ENCODE results near the gene ARL5A.

The ARL5A gene

GRCh38 chr2:151766437-151767153 lies 61.6 kb downstream of the ARL5A start:
- Histone ChIP-seq H3K9ac (ENCODE audit: low read length) (no peak overlapping the region), H3K4me3 (ENCODE audit: low read length) (no peak overlapping the region), H3K36me3 (replicated peaks; ENCODE audit: insufficient read depth, low read length) (no peaks in the 10 kb centered on the region), H3K79me2 (ENCODE audit: low read length) (no peaks in the 10 kb centered on the region), H3K9me3 (replicated peaks; ENCODE audit: insufficient read depth, low read length) (no peaks in the 10 kb centered on the region), H3K27ac (ENCODE audit: low read length) (no peak overlapping the region), H3K27me3 (replicated peaks; ENCODE audit: insufficient read depth, low read length) (no peaks in the 10 kb centered on the region), H3F3A (ENCODE audit: insufficient read depth, low read length) (peaks cover 5% of the 10 kb centered on the region; the same call in 1 of the 2 replicates), H3K9me2 (replicated peaks; ENCODE audit: insufficient read depth, low read length) (no peaks in the 10 kb centered on the region), H3K4me2 (ENCODE audit: low read depth, low read length) (no peak overlapping the region), H3K4me1 (ENCODE audit: low read length) (peaks cover 10% of the 10 kb centered on the region), H4K20me1 (ENCODE audit: insufficient read depth, low read length) (no peaks in the 10 kb centered on the region), H2AFZ (ENCODE audit: low read length) (no peak overlapping the region)
- no peak for DNase-seq
- TF ChIP-seq EZH2phosphoT487 (IDR thresholded peaks at IDR 0.05; ENCODE audit: low read length) (no peak), EZH2 (optimal IDR thresholded peaks at IDR 0.05; ENCODE audit: low read depth, low read length) (no peak)
- TF ChIP-seq, protein P1, sequence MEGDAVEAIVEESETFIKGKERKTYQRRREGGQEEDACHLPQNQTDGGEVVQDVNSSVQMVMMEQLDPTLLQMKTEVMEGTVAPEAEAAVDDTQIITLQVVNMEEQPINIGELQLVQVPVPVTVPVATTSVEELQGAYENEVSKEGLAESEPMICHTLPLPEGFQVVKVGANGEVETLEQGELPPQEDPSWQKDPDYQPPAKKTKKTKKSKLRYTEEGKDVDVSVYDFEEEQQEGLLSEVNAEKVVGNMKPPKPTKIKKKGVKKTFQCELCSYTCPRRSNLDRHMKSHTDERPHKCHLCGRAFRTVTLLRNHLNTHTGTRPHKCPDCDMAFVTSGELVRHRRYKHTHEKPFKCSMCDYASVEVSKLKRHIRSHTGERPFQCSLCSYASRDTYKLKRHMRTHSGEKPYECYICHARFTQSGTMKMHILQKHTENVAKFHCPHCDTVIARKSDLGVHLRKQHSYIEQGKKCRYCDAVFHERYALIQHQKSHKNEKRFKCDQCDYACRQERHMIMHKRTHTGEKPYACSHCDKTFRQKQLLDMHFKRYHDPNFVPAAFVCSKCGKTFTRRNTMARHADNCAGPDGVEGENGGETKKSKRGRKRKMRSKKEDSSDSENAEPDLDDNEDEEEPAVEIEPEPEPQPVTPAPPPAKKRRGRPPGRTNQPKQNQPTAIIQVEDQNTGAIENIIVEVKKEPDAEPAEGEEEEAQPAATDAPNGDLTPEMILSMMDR (IDR thresholded peaks at IDR 0.05; ENCODE audit: low read length) = no peak

DNA sequence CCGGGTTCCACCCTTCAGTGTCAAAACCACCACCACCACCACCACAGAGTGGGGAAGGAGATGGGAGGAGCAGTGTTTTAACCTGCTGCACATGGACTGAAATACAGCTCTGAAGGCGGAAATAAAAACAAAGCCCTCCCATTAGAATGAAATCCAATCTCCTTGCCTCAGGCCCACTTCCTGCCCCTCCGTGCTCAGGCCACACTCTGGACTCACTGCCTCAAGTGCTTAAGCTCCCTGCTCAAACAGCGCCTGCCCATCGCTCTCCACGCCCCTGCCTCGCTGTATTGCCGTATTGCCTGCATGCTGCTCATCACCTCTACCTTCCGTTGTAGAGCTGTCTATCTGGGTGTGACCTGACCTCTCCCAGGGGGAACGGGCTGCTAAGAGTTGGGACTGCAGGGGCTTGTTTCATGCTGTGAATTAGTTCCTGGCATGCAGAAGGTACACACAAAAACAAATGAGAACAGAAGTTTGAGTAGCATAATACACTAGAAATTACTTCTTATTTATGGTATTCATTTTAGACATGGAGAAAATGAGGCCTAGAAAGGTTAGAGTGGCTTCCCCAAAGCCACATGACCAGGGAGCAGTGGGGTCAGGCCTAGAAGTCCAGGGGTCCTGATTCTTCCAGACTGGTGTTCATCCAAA lies 62.3 kb downstream of the ARL5A start:
- TF ChIP-seq EZH2phosphoT487 (IDR thresholded peaks at IDR 0.05; ENCODE audit: low read length) (no peak), EZH2 (optimal IDR thresholded peaks at IDR 0.05; ENCODE audit: low read depth, low read length) (no peak)
- TF ChIP-seq, protein P1 (IDR thresholded peaks at IDR 0.05; ENCODE audit: low read length) = no peak
- H3K9me3 ChIP-seq (replicated peaks; ENCODE audit: insufficient read depth, low read length) = no peaks in the 10 kb centered on the region
- H3K9me2 ChIP-seq (replicated peaks; ENCODE audit: insufficient read depth, low read length) = no peaks in the 10 kb centered on the region
- no peaks in the 10 kb centered on the region for H3K79me2 ChIP-seq (ENCODE audit: low read length)
- no peaks in the 10 kb centered on the region for H3K27me3 ChIP-seq (replicated peaks; ENCODE audit: insufficient read depth, low read length)
- H3K4me3 ChIP-seq (ENCODE audit: low read length) = no peak overlapping the region
- H3F3A ChIP-seq (ENCODE audit: insufficient read depth, low read length) = no peaks in the 10 kb centered on the region
- H4K20me1 ChIP-seq (ENCODE audit: insufficient read depth, low read length) = no peaks in the 10 kb centered on the region
- H3K4me1 ChIP-seq (ENCODE audit: low read length) = peaks cover 3% of the 10 kb centered on the region
- H3K4me2 ChIP-seq (ENCODE audit: low read depth, low read length) = no peak overlapping the region
- H2AFZ ChIP-seq (ENCODE audit: low read length) = no peak overlapping the region
- no peak for DNase-seq
- no peak overlapping the region for H3K27ac ChIP-seq (ENCODE audit: low read length)
- H3K36me3 ChIP-seq (replicated peaks; ENCODE audit: insufficient read depth, low read length) = no peaks in the 10 kb centered on the region
- H3K9ac ChIP-seq (ENCODE audit: low read length) = no peak overlapping the region

DNA sequence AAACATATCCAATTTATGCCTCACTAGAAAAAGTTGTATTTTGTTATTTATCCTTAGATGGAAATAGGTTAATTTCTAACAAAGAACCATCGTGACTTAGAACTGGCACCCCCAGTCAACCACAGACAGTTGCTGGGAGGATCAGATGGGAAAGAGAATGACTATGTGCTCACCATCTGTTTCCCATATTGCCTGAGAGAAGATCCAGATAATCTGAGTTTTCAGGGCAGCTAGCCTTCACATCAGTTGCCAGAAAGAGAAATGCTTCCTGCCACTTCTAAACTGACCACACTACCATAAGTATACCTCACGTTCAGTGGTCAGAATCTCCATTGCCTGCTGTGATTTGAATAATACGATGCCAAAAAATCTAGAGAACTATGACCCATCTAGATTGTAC lies 65.5 kb downstream of the ARL5A start:
- Histone ChIP-seq H3K9me3 (replicated peaks; ENCODE audit: insufficient read depth, low read length) (no peaks in the 10 kb centered on the region), H3K36me3 (replicated peaks; ENCODE audit: insufficient read depth, low read length) (no peaks in the 10 kb centered on the region), H3K79me2 (ENCODE audit: low read length) (no peaks in the 10 kb centered on the region), H3K4me1 (ENCODE audit: low read length) (no peaks in the 10 kb centered on the region), H4K20me1 (ENCODE audit: insufficient read depth, low read length) (no peaks in the 10 kb centered on the region), H3K9me2 (replicated peaks; ENCODE audit: insufficient read depth, low read length) (no peaks in the 10 kb centered on the region), H3K4me2 (ENCODE audit: low read depth, low read length) (no peak overlapping the region), H3K27ac (ENCODE audit: low read length) (no peak overlapping the region), H3K9ac (ENCODE audit: low read length) (no peak overlapping the region), H3F3A (ENCODE audit: insufficient read depth, low read length) (no peaks in the 10 kb centered on the region), H2AFZ (ENCODE audit: low read length) (no peak overlapping the region), H3K27me3 (replicated peaks; ENCODE audit: insufficient read depth, low read length) (no peaks in the 10 kb centered on the region), H3K4me3 (ENCODE audit: low read length) (no peak overlapping the region)
- no peak for DNase-seq
- TF ChIP-seq EZH2 (optimal IDR thresholded peaks at IDR 0.05; ENCODE audit: low read depth, low read length) (no peak), EZH2phosphoT487 (IDR thresholded peaks at IDR 0.05; ENCODE audit: low read length) (no peak)
- TF ChIP-seq, protein P1 (IDR thresholded peaks at IDR 0.05; ENCODE audit: low read length) = no peak
